Gastroesophageal sphincter (tissue), 4 donors: ENCODE data around the gene HERC2. TPM values are rescaled to one million over a fixed set of nuclear protein-coding genes. Genes with fewer than 3 reads are reported as not detected.
"Not testable (repeated sequence)": the region's sequence is repeated elsewhere in the genome, so short reads cannot be mapped to it uniquely, and the experiment has no call there.

ENCODE experiments used
- ATAC-seq: fragments of 150-250 bp; one replicate; pipeline ENCODE4 v1.9.1; 2016; ENCODE audit warnings: mild to moderate bottlenecking, moderate library complexity
- H3K27ac ChIP-seq, 4 donors: fragments of 200-600 bp; sonication (generic) in 3 of 4; 1 replicate in 3 of 4; 2 replicates in 1 of 4; pipeline ENCODE4 v1.5.1; 2016 to 2019
- H3K27me3 ChIP-seq: fragments of 200-600 bp; sonication (generic); one replicate; pipeline ENCODE4 v1.5.1; 2019
- H3K36me3 ChIP-seq, 2 donors: fragments of 200-600 bp; sonication (generic); one replicate each; pipeline ENCODE4 v1.5.1; 2019; ENCODE audit warnings: control low read depth in 1 of 2
- H3K4me1 ChIP-seq, 3 donors: fragments of 200-600 bp; sonication (generic); 1 replicate in 2 of 3; 2 replicates in 1 of 3; pipeline ENCODE4 v1.5.1; 2016 to 2019; ENCODE audit warnings: control low read depth in 2 of 3
- H3K4me3 ChIP-seq, 2 donors: fragments of 200-600 bp; sonication (generic); one replicate each; pipeline ENCODE4 v1.5.1; 2019; ENCODE audit warnings: mild to moderate bottlenecking in 1 of 2, moderate library complexity in 1 of 2
- H3K9me3 ChIP-seq, 3 donors: fragments of 200-600 bp; sonication (generic); one replicate each; pipeline ENCODE4 v1.5.1; 2017 to 2019; ENCODE audit warnings: control low read depth in 2 of 3
- EP300 ChIP-seq: sonication (generic); formaldehyde crosslinking; IDR thresholded peaks from one replicate; pipeline ENCODE4 v1.6.1; 2017; ENCODE audit warnings: antibody characterized with exemption, mild to moderate bottlenecking
- POLR2A ChIP-seq, 2 donors: fragments of 450-650 bp; IDR thresholded peaks; one replicate each; pipeline ENCODE4 v1.6.1; 2017; ENCODE audit warnings: antibody characterized with exemption in 2 of 2, mild to moderate bottlenecking in 2 of 2, moderate library complexity in 1 of 2
- POLR2AphosphoS5 ChIP-seq: sonication (generic); formaldehyde crosslinking; IDR thresholded peaks from one replicate; pipeline ENCODE4 v1.6.1; 2017; ENCODE audit warnings: antibody characterized with exemption
- WGBS, 2 donors: methylation state at CpG; one replicate each; pipeline ENCODE4 v1.1.5; 2018; ENCODE audit warnings: low coverage in 1 of 2; 5-methylcytosine and 5-hydroxymethylcytosine counted together
- total RNA-seq, 4 donors: library from RNA; depleted of rRNA; stranded (reverse); fragments of >200 nt; gene quantifications; one replicate each; pipeline ENCODE4 v1.1.0, GENCODE V29; 2016
- TF ChIP-seq, protein P1 (sequence below), 4 experiments: fragments of 200-600 bp in 2 of 4; fragments of 450-650 bp in 2 of 4; sonication (generic) in 1 of 4; IDR thresholded peaks; one replicate each; pipeline ENCODE4 v1.5.1; 2017 to 2019; ENCODE audit warnings: antibody characterized with exemption in 4 of 4, mild to moderate bottlenecking in 2 of 4, moderate library complexity in 2 of 4

Gene HERC2
- total RNA-seq, 4 donors from 2014 or later, result 38.6 to 94.6 (median 56.1) TPM

DNA sequence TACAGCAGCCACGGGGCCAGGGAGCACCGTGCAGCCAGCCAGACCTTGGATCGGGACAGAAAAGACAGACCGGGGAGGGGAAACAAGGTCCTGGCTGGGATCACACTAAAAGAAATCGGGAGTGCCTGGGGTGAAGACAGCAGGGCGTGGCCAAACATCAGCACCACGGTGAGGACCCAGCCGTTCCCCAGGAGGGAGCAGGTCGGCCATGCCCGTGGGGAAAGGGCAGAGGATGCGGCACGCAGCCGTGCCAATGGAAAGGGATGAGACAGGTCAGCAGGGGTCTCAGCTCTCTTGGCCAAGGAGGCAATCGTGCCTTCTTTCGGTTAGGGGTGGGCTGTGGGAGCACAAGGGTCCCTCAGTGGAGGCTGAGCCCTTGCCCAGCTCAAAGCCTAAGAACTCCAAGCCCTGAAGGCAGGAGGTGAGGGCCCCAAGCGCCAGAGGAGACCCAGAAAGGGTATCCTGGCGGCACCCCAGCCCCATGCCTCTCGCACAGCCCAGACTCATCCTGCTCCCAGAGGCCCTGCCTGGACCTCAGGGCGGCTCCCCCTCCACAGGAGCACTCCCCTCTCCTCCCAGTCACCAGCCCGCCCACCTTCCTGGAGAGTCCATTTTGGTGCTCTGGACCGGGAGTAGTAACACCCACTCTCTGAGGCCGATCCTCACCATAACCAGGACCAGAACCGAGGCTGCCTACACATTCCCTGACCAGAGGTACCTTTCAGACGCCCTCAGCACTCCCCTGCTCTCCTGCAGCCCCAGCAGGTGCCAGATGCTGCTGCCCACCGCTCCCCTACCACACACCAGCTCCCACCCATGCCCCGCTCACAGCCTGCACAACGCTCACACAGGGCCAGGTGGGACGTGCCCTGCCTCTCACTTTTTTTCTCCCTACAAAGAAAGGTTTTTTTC is 199.7 kb downstream of the HERC2 start:
- no peak overlapping the region for H3K4me3 ChIP-seq
- no peak overlapping the region for H3K27ac ChIP-seq
- H3K4me1 ChIP-seq, result no peaks in the 10 kb centered on the region
- ATAC-seq, result no peak
- 86 to 94% methylated on average over 5 to 14 of the region's 28 CpGs for WGBS, 2 donors
- no peaks in the 10 kb centered on the region for H3K9me3 ChIP-seq
- peaks cover 0 to 92% of the 10 kb centered on the region in 2 donors for H3K36me3 ChIP-seq
- no peaks in the 10 kb centered on the region for H3K27me3 ChIP-seq
- TF ChIP-seq POLR2A (IDR thresholded peaks at IDR 0.05) (no peak), EP300 (no peak), POLR2AphosphoS5 (no peak)
- TF ChIP-seq, protein P1, sequence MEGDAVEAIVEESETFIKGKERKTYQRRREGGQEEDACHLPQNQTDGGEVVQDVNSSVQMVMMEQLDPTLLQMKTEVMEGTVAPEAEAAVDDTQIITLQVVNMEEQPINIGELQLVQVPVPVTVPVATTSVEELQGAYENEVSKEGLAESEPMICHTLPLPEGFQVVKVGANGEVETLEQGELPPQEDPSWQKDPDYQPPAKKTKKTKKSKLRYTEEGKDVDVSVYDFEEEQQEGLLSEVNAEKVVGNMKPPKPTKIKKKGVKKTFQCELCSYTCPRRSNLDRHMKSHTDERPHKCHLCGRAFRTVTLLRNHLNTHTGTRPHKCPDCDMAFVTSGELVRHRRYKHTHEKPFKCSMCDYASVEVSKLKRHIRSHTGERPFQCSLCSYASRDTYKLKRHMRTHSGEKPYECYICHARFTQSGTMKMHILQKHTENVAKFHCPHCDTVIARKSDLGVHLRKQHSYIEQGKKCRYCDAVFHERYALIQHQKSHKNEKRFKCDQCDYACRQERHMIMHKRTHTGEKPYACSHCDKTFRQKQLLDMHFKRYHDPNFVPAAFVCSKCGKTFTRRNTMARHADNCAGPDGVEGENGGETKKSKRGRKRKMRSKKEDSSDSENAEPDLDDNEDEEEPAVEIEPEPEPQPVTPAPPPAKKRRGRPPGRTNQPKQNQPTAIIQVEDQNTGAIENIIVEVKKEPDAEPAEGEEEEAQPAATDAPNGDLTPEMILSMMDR (IDR thresholded peaks at IDR 0.05), result no peak

DNA sequence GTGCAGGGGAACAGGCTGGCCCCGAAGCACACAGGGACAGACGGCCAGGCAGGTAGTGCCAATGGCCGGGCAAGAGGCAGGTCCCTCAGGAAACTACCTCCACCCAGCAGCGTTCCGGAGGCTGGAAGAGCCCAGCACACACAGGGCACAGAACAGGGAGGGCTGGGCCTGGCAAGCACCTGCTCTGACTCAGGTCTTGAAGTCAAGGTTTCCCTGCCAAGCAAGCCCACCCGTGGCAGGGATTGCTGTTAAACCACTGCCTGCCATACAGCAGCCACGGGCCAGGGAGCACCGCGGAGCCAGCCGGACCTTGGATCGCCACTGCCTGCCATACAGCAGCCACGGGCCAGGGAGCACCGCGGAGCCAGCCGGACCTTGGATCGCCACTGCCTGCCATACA is 200.4 kb downstream of the HERC2 start:
- H3K27me3 ChIP-seq, H3K27ac ChIP-seq, H3K9me3 ChIP-seq, H3K4me3 ChIP-seq, ATAC-seq, H3K4me1 ChIP-seq: not testable (repeated sequence)
- 67 to 94% methylated on average over 1 to 3 of the region's 16 CpGs for WGBS, 2 donors
- H3K36me3 ChIP-seq, result peaks cover 0 to 92% of the 10 kb centered on the region in 2 donors

DNA sequence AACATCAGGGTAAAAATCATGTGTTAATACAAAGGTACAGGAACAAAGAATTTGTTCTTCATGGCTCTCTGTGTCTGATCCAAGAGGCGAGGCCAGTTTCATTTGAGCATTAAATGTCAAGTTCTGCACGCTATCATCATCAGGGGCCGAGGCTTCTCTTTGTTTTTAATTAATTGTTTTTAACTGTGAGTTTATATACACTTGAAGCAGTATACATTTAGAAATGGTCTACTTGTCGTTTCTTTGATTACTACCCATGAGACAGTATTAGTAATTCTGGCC is 201.7 kb downstream of the HERC2 start:
- no peaks in the 10 kb centered on the region for H3K27me3 ChIP-seq

DNA sequence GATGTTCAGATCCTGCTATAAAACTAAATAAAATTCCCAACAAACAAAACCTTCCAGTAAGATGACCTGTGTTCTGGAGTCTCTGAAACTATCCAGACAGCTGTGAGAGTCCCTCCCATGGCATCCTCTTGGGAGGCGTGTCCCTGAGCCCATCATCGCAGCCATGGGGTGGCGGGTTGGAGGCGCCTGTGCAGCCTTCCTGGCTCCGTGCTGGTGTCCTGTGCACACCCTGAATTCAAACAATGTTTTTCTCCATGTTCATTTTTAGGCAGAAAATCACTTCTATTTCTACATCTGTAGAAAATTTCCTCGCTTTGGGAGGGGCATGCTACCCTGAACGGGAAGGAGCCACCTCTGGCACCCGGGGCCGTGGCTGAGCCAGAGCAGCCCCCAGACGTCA is 203.4 kb downstream of the HERC2 start:
- Histone ChIP-seq H3K4me1 (no peaks in the 10 kb centered on the region), H3K36me3 (peaks cover 0 to 100% of the 10 kb centered on the region in 2 donors), H3K27ac (no peak overlapping the region), H3K27me3 (no peaks in the 10 kb centered on the region), H3K9me3 (no peaks in the 10 kb centered on the region), H3K4me3 (no peak overlapping the region)
- WGBS, 2 donors, result 93 to 95% methylated on average over 2 to 7 of the region's 10 CpGs
- no peak for ATAC-seq
- no peak for TF ChIP-seq POLR2A (IDR thresholded peaks at IDR 0.05)
- no peak for TF ChIP-seq POLR2AphosphoS5

More for the DNA sequence above, 201.7 kb downstream of the HERC2 start:
- Histone ChIP-seq H3K4me1 (no peaks in the 10 kb centered on the region), H3K36me3 (peaks cover 0 to 100% of the 10 kb centered on the region in 2 donors), H3K27ac (no peak overlapping the region), H3K4me3 (no peak overlapping the region), H3K9me3 (no peaks in the 10 kb centered on the region)
- WGBS, 2 donors, result 63 to 71% methylated on average over 4 of the region's 4 CpGs
- ATAC-seq, result no peak
- TF ChIP-seq POLR2A (IDR thresholded peaks at IDR 0.05) (no peak), POLR2AphosphoS5 (no peak)
- TF ChIP-seq, protein P1 (IDR thresholded peaks at IDR 0.05), result no peak

DNA sequence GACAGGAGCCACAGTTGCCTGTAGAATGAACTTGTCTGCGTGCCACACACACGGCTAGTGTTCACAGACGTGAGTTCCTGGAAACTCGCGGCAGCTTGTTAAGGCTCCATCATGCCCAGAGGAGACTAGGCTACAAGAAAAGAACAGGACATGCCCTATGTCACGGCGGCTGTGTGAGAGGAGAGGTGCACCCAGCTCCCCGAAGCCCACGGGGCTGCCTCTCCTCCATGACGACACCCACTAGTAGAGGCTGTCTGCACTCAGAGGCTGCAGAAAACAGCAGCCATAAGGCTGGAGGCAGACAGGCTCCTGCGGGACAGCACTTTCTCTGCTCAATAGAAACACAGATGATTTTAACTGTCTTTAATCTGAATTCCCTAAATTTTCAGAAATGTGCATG is 203.9 kb downstream of the HERC2 start:
- Histone ChIP-seq H3K27ac (no peak overlapping the region), H3K4me3 (no peak overlapping the region), H3K27me3 (no peaks in the 10 kb centered on the region), H3K4me1 (no peaks in the 10 kb centered on the region), H3K36me3 (peaks cover 0 to 100% of the 10 kb centered on the region in 2 donors), H3K9me3 (no peaks in the 10 kb centered on the region)
- TF ChIP-seq POLR2AphosphoS5 (no peak), POLR2A (IDR thresholded peaks at IDR 0.05) (no peak), EP300 (no peak)
- TF ChIP-seq, protein P1 (IDR thresholded peaks at IDR 0.05), result no peak
- 92% methylated on average over 9 of the region's 11 CpGs; no CpG with 5 or more reads in 1 of the 2 donors for WGBS, 2 donors
- ATAC-seq, result no peak

DNA sequence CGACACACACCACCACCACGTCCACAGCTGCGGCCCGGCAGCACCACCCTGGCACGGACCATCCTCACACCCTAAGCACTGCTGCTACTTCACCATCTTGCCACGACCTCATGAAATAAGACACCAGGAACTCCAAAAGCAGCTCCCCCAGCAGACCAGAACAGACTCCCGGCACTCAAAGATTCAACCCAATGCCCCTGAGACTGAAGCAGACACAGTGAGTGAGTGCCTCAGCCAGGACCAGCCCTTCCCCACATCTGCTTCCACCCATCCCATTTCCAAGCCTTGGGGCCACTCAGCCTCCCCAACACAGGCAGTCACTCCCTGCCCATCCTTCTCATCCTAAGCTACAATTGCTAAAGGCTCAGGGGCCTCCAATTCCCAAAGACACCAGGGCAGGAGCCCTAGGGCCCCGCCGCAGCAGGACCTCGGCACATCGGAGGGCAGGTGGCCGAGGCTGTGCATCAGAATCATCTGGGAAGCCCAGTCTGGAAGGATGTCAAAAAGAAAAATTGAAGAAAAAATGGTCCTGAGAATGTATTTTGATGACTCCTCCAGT is 204.5 kb downstream of the HERC2 start:
- peaks cover 0 to 100% of the 10 kb centered on the region in 2 donors for H3K36me3 ChIP-seq
- no peak overlapping the region for H3K4me3 ChIP-seq
- H3K27me3 ChIP-seq, result no peaks in the 10 kb centered on the region
- H3K9me3 ChIP-seq, result no peaks in the 10 kb centered on the region
- ATAC-seq, result no peak
- no peaks in the 10 kb centered on the region for H3K4me1 ChIP-seq
- no peak overlapping the region for H3K27ac ChIP-seq
- TF ChIP-seq, protein P1 (IDR thresholded peaks at IDR 0.05), result no peak
- TF ChIP-seq POLR2AphosphoS5 (no peak), EP300 (no peak), POLR2A (IDR thresholded peaks at IDR 0.05) (no peak)
- 81 to 98% methylated on average over 4 to 7 of the region's 12 CpGs for WGBS, 2 donors
